Body of pancreas (tissue), 4 donors: ENCODE measurements around the gene GRM1. TPM values are rescaled to one million over a fixed set of nuclear protein-coding genes. Genes with fewer than 3 reads are reported as not detected.
A peak's percentile ranks its signal among the peaks of the same experiment; 100 is the strongest.

Experiments used
- ATAC-seq: fragments of 150-250 bp; one replicate; pipeline ENCODE4 v1.9.1; 2016
- DNase-seq, 4 donors: peaks; one replicate each; pipeline ENCODE4 v3.0.0-alpha.2; 2019
- H3K27ac ChIP-seq, 4 donors: fragments of 200-600 bp; sonication (generic); 1 replicate in 3 of 4; 2 replicates in 1 of 4; pipeline versions ENCODE4 v1.5.1 to v1.6.1; 2016 to 2019; ENCODE audit warnings: mild to moderate bottlenecking in 1 of 4, mixed read lengths in 1 of 4, moderate library complexity in 1 of 4
- H3K27me3 ChIP-seq, 2 donors: fragments of 200-600 bp; sonication (generic); one replicate each; pipeline ENCODE4 v1.6.0; 2016; ENCODE audit warnings: mild to moderate bottlenecking in 1 of 2
- H3K36me3 ChIP-seq, 2 donors: fragments of 200-600 bp; sonication (generic); replicated peaks in 1 of 2; 2 replicates each; pipeline ENCODE4 v1.5.1; 2016; ENCODE audit warnings: low read depth in 2 of 2; ENCODE audit not compliant: insufficient read depth in 1 of 2
- H3K4me1 ChIP-seq: fragments of 200-600 bp; sonication (generic); one replicate; pipeline ENCODE4 v1.6.0; 2016
- H3K4me3 ChIP-seq, 2 donors: fragments of 200-600 bp; sonication (generic); 1 replicate in 1 of 2; 2 replicates in 1 of 2; pipeline ENCODE4 v1.5.1; 2016 to 2019
- H3K9me3 ChIP-seq, 3 donors: fragments of 200-600 bp; sonication (generic); 1 replicate in 2 of 3; 2 replicates in 1 of 3; pipeline ENCODE4 v1.5.1; 2016
- CTCF ChIP-seq, 7 experiments: fragments of 450-650 bp in 4 of 7; fragments of 200-600 bp in 3 of 7; sonication (generic) in 3 of 7; IDR thresholded peaks; one replicate each; pipeline ENCODE4 v1.5.1; 2016 to 2019; ENCODE audit warnings: antibody characterized with exemption in 7 of 7
- POLR2A ChIP-seq, 3 donors: fragments of 450-650 bp; IDR thresholded peaks; one replicate each; pipeline ENCODE4 v1.6.1; 2016; ENCODE audit warnings: antibody characterized with exemption in 3 of 3, mild to moderate bottlenecking in 2 of 3
- WGBS, 2 donors: methylation state at CpG; one replicate each; pipeline ENCODE4 v1.1.5; 2017; 5-methylcytosine and 5-hydroxymethylcytosine counted together
- intact Hi-C: fragments of 100-400 bp; cut with DNase I; formaldehyde crosslinking; loops from one replicate; pipeline ENCODE4 v1.15.1; 2023
- total RNA-seq, 2 donors: library from RNA; depleted of rRNA; stranded (reverse); fragments of >200 nt; gene quantifications; one replicate each; pipeline ENCODE4 v1.1.0, GENCODE V29; 2016

GRM1 gene
- total RNA-seq, 2 donors from 2014 or later, result under 0.01 TPM; not detected in 1

GRCh38 chr6:146426516-146426915 is 397.7 kb downstream of the GRM1 start:
- ATAC-seq (no peak), DNase-seq (no peak)
- intact Hi-C loops, result no loop called here
- Histone ChIP-seq H3K4me3 (no peak overlapping the region), H3K36me3 (no peaks in the 10 kb centered on the region), H3K27ac (no peak overlapping the region), H3K27me3 (no peaks in the 10 kb centered on the region), H3K9me3 (no peaks in the 10 kb centered on the region), H3K4me1 (no peaks in the 10 kb centered on the region)
- no peak for TF ChIP-seq POLR2A (IDR thresholded peaks at IDR 0.05)
- TF ChIP-seq CTCF (IDR thresholded peaks at IDR 0.05), result no peak
- 60 to 68% methylated on average over 7 of the region's 7 CpGs for WGBS, 2 donors

- 91 to 95% methylated on average over 4 of the region's 4 CpGs for WGBS, 2 donors
- H3K27ac ChIP-seq, result no peak overlapping the region
- H3K9me3 ChIP-seq, result no peaks in the 10 kb centered on the region
- ATAC-seq (no peak), DNase-seq (no peak)
- peaks cover 11% of the 10 kb centered on the region for H3K4me1 ChIP-seq
- no peaks in the 10 kb centered on the region for H3K27me3 ChIP-seq
- intact Hi-C loops, result no loop called here
- TF ChIP-seq CTCF (IDR thresholded peaks at IDR 0.05) (no peak), POLR2A (IDR thresholded peaks at IDR 0.05) (no peak)
- no peak overlapping the region for H3K4me3 ChIP-seq
- no peaks in the 10 kb centered on the region for H3K36me3 ChIP-seq
Observed at GRCh38 chr6:146429831-146430230, 401.0 kb downstream of the GRM1 start.

- ATAC-seq (peak; percentile 56), DNase-seq (peak; percentile 17 to 30 (median 26))
- peak overlapping the region in 1 of 2 donors; percentile 2 for H3K4me3 ChIP-seq
- H3K4me1 ChIP-seq, result peaks cover 11% of the 10 kb centered on the region
- 6 to 14% methylated on average over 24 to 59 of the region's 59 CpGs for WGBS, 2 donors
- no peaks in the 10 kb centered on the region for H3K27me3 ChIP-seq
- H3K36me3 ChIP-seq, result no peaks in the 10 kb centered on the region
- TF ChIP-seq POLR2A (IDR thresholded peaks at IDR 0.05), result no peak
- TF ChIP-seq CTCF (IDR thresholded peaks at IDR 0.05), result no peak
- H3K9me3 ChIP-seq, result no peaks in the 10 kb centered on the region
- H3K27ac ChIP-seq, result no peak overlapping the region
- intact Hi-C loops, result no loop called here
Observed at GRCh38 chr6:146433881-146434731, 405.2 kb downstream of the GRM1 start.

- TF ChIP-seq CTCF (IDR thresholded peaks at IDR 0.05), result no peak
- TF ChIP-seq POLR2A (IDR thresholded peaks at IDR 0.05), result no peak
- DNase-seq (no peak), ATAC-seq (no peak)
- peaks cover 11% of the 10 kb centered on the region for H3K4me1 ChIP-seq
- H3K4me3 ChIP-seq, result peak overlapping the region in 1 of 2 donors; percentile 2
- no peaks in the 10 kb centered on the region for H3K36me3 ChIP-seq
- intact Hi-C loops, result no loop called here
- no peaks in the 10 kb centered on the region for H3K27me3 ChIP-seq
- no peak overlapping the region for H3K27ac ChIP-seq
- 39% methylated on average over 15 of the region's 15 CpGs for WGBS, 2 donors
- no peaks in the 10 kb centered on the region for H3K9me3 ChIP-seq
Observed at GRCh38 chr6:146434732-146435390, 406.0 kb downstream of the GRM1 start.
